NCI-H1436 treated with DMSO at 0.1 percent for 48 hours (cell line): ENCODE measurements around the gene PLIN5.
A peak's percentile ranks its signal among the peaks of the same experiment; 100 is the strongest.

Experiments
- DNase-seq: peaks from one replicate; lab custom pipeline; 2025; lab: John Stamatoyannopoulos, UW

The PLIN5 gene

GRCh38 chr19:4491446-4491845 lies 43.6 kb downstream of the PLIN5 start:
- no peak for DNase-seq

DNA sequence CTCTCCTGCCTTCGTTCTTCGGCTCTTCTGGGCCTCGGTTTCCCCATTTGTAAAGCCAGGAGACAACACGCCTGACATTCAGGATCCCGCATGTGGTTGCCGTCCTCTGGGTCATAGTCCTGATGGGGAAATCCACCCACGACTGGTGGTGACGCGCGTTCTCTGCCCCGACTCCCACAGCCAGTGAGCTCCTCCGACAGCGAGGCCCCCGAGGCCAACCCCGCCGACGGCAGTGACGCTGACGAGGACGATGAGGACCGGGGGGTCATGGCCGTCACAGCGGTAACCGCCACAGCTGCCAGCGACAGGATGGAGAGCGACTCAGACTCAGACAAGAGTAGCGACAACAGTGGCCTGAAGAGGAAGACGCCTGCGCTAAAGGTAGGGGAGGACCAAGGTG lies 46.5 kb downstream of the PLIN5 start:
- no peak for DNase-seq

GRCh38 chr19:4487572-4487971 lies 47.5 kb downstream of the PLIN5 start:
- no peak for DNase-seq

DNA sequence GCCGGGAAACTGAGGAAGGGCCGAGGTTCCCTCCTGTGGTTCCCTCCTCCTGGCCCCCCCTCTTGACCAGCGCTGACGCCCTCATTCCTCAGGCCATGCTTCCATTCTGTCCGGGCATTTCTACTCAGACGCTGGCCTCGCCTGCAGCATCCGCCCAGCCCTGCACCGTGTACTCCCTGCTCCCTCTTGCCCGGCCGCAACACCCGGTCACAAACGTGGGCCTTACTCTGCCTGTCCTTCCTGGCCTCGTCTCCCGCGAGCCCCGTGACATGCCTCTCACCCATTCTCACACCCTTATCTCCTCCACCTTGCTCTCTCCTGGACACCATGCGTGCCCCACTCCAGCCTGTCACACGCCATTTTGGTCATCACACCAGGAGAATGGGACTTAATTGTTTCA lies 51.6 kb downstream of the PLIN5 start:
- DNase-seq: no peak

DNA sequence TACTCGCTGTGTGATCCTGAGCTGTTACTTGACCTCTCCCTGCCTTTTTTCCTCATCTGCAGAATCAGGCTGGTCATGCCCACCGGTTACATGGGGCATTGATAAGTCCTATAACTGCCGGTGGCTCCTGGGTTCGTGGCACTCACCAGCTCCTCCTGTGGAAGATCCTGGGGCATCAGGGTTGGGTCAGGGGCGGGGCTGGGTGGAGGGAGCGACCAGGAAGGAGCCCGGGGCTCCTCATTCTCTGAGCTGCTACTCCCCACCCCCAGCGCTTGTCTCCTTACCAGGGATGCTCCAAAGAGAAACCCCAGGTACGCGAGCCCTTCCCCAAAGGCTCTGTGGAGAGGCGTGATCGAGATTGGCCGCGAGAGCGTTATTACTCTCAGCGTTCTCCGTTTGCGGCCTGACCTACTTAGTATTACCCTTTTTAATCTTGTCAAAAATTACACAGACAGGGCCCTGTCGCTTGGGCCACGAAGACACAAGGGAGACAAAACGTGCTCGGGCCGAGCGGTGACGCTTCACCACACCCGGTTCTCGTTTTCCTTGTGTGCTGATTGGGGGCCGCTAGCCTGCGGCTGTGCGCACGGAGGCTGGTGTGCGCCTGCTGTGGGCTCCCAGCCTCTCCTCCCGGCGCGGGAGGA lies 52.2 kb downstream of the PLIN5 start:
- no peak for DNase-seq

- DNase-seq: no peak
Observed at GRCh38 chr19:4477034-4477801, 57.8 kb downstream of the PLIN5 start.

DNA sequence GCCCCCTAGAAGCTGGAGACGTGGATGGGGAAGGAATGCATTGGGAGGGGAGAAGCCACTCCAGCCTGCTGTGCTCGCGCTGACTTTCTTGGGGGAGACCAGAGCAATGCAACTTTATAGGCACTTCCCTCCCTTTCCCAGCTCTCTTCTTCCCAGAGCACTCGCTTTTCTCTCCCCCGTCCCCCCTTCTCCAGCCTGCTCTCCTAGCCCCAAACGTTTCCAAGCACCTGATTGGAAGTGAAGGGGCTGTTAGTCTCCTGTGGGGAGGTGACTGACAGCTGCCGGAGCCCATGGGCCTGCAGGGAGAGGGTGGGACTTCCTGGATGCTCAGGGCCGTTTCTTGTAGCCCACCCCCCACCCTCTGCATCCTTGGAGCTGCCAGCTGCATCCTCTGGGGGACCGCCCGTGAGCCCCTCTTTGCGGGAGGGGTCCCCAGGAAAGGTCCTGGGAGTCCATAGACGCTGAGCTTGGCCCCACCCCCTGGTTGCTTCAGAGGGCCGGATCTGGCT lies 60.5 kb downstream of the PLIN5 start:
- DNase-seq: peak; percentile 43

GRCh38 chr19:4473763-4474513 lies 61.1 kb downstream of the PLIN5 start:
- no peak for DNase-seq

GRCh38 chr19:4473011-4473762 lies 61.8 kb downstream of the PLIN5 start:
- DNase-seq: no peak
